DND-41 (cell line): ENCODE measurements around the gene CHI3L2.
A peak's percentile ranks its signal among the peaks of the same experiment; 100 is the strongest.

Source experiments
- ATAC-seq: fragments of 200-7000 bp; cut with Tn5 transposase; 3 replicates; pipeline ENCODE4 v1.9.1; 2021; ENCODE audit warnings: low read depth; ENCODE audit not compliant: insufficient read depth
- DNase-seq: peaks from one replicate; pipeline ENCODE4 v3.0.0-alpha.2; 2020
- H2AFZ ChIP-seq: 2 replicates; pipeline ENCODE4 v1.6.0; 2012; ENCODE audit warnings: low read depth, low read length
- H3K27ac ChIP-seq: 2 replicates; pipeline ENCODE4 v1.5.1; 2012; ENCODE audit warnings: low read length, inconsistent platforms
- H3K27me3 ChIP-seq: fragments of 200-600 bp; sonication (generic); 2 replicates; pipeline ENCODE4 v1.6.0; 2012; ENCODE audit warnings: low read length, mild to moderate bottlenecking, inconsistent platforms; ENCODE audit not compliant: insufficient read depth, poor library complexity
- H3K36me3 ChIP-seq: 2 replicates; pipeline ENCODE4 v1.5.1; 2012; ENCODE audit warnings: low read length, inconsistent platforms; ENCODE audit not compliant: insufficient read depth
- H3K4me1 ChIP-seq: 2 replicates; pipeline ENCODE4 v1.5.1; 2012; ENCODE audit warnings: mild to moderate bottlenecking, low read length; ENCODE audit not compliant: insufficient read depth
- H3K4me2 ChIP-seq: 2 replicates; pipeline ENCODE4 v1.6.0; 2012; ENCODE audit warnings: mild to moderate bottlenecking, moderate library complexity, low read length, inconsistent platforms; ENCODE audit not compliant: insufficient read depth
- H3K4me3 ChIP-seq, 2 experiments: fragments of 200-600 bp in 1 of 2; shearing (Covaris generic) in 1 of 2; 2 replicates each; pipeline ENCODE4 v1.5.1; 2012 to 2016; ENCODE audit warnings: inconsistent platforms in 2 of 2, low read length in 2 of 2, mild to moderate bottlenecking in 2 of 2, low read depth in 1 of 2, moderate library complexity in 1 of 2
- H3K79me2 ChIP-seq: 2 replicates; pipeline ENCODE4 v1.6.0; 2012; ENCODE audit warnings: low read length, inconsistent platforms; ENCODE audit not compliant: insufficient read depth
- H3K9ac ChIP-seq: 2 replicates; pipeline ENCODE4 v1.6.0; 2012; ENCODE audit warnings: low read depth, mild to moderate bottlenecking, inconsistent platforms, low read length, moderate library complexity
- H3K9me3 ChIP-seq: 2 replicates; pipeline ENCODE4 v1.5.1; 2012; ENCODE audit warnings: low read length, moderate library complexity, mild to moderate bottlenecking, inconsistent platforms; ENCODE audit not compliant: insufficient read depth, severe bottlenecking
- H4K20me1 ChIP-seq: 2 replicates; pipeline ENCODE4 v1.6.0; 2012; ENCODE audit warnings: low read length; ENCODE audit not compliant: insufficient read depth
- EZH2 ChIP-seq: IDR thresholded peaks from 3 replicates; pipeline ENCODE4 v1.6.1; 2012; ENCODE audit warnings: borderline replicate concordance, low read depth, mild to moderate bottlenecking, moderate library complexity, low read length, inconsistent platforms; ENCODE audit not compliant: severe bottlenecking
- TF ChIP-seq, protein P1 (sequence below): IDR thresholded peaks from 2 replicates; pipeline ENCODE4 v1.5.1; 2012; ENCODE audit warnings: borderline replicate concordance, low read length, moderate library complexity, mild to moderate bottlenecking; ENCODE audit not compliant: poor library complexity, severe bottlenecking; ENCODE audit errors: extremely low read depth

CHI3L2 gene

DNA sequence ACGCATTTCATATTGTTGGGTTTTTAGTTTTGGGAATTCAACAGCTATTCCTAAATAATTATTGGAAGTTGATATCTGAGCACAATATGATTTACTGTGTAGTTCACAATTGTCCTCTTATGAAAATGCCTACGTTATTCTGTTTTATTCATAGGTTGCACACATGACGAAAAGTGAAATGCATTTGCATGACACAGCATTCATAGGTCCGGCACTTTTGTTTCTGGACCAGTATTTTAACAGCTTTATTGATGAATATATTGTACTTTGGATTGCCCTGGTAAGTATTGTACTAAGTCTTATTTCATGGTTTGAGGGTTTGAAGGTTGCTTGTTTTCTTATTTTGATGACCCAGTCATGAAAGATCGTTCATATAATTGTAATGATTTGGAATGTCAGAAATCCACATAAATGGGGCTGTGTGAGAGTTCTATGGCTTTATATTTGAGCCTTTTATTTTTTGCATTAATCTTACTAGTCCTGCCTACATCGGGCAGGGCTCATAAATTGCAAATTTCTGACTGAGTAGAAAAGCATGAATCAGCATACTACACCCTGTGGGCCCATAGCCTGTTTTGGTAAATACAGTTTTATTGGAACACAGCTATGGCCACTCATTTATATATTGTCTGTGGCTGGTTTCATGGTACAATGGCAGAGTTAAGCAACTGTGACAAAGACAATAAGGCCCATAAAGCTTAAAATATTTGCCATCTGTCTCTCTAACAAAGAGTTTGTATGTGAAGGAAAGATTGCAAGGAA is 44.0 kb upstream of the CHI3L2 start:
- no peaks in the 10 kb centered on the region for H3K27me3 ChIP-seq
- TF ChIP-seq EZH2 = no peak
- TF ChIP-seq, protein P1, sequence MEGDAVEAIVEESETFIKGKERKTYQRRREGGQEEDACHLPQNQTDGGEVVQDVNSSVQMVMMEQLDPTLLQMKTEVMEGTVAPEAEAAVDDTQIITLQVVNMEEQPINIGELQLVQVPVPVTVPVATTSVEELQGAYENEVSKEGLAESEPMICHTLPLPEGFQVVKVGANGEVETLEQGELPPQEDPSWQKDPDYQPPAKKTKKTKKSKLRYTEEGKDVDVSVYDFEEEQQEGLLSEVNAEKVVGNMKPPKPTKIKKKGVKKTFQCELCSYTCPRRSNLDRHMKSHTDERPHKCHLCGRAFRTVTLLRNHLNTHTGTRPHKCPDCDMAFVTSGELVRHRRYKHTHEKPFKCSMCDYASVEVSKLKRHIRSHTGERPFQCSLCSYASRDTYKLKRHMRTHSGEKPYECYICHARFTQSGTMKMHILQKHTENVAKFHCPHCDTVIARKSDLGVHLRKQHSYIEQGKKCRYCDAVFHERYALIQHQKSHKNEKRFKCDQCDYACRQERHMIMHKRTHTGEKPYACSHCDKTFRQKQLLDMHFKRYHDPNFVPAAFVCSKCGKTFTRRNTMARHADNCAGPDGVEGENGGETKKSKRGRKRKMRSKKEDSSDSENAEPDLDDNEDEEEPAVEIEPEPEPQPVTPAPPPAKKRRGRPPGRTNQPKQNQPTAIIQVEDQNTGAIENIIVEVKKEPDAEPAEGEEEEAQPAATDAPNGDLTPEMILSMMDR = no peak
- H3K4me1 ChIP-seq = no peaks in the 10 kb centered on the region
- no peaks in the 10 kb centered on the region for H3K9me3 ChIP-seq
- ATAC-seq (peak; percentile 23; the same call in 1 of the 3 replicates), DNase-seq (no peak)
- H3K27ac ChIP-seq = no peak overlapping the region
- no peak overlapping the region for H3K4me2 ChIP-seq
- peaks cover 83% of the 10 kb centered on the region for H3K36me3 ChIP-seq
- H3K9ac ChIP-seq = no peak overlapping the region
- H4K20me1 ChIP-seq = no peaks in the 10 kb centered on the region
- H2AFZ ChIP-seq = no peak overlapping the region
- H3K4me3 ChIP-seq = no peak overlapping the region
- no peaks in the 10 kb centered on the region for H3K79me2 ChIP-seq

DNA sequence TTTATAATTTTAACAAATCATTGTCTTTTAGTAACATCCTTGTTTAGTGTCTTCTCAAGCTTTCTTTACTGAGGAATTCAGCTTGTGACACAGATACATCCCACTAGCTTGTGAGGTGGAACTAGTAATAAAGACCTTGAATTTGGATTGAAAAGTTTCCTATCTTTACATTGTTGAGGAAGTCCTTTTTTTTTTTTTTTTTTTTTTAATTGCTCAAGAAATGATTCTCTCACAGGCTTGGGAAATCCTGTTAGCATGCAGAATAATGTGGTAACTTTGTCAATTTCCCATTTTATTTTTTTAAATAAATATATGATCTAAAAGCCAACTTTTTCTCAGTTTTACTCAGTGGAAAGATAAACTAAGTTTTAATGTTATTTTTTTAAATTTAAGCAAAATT is 42.9 kb upstream of the CHI3L2 start:
- TF ChIP-seq, protein P1 = no peak
- no peak for TF ChIP-seq EZH2
- no peak for DNase-seq
- Histone ChIP-seq H4K20me1 (no peaks in the 10 kb centered on the region), H3K4me1 (no peaks in the 10 kb centered on the region), H3K79me2 (0 out of 2 replicates have a peak, but pooled peaks cover 3% of the 10 kb centered on the region), H3K9ac (no peak overlapping the region), H2AFZ (no peak overlapping the region), H3K36me3 (peaks cover 85% of the 10 kb centered on the region), H3K9me3 (no peaks in the 10 kb centered on the region), H3K27me3 (no peaks in the 10 kb centered on the region), H3K4me3 (no peak overlapping the region), H3K4me2 (no peak overlapping the region), H3K27ac (no peak overlapping the region)
- no peak for ATAC-seq

DNA sequence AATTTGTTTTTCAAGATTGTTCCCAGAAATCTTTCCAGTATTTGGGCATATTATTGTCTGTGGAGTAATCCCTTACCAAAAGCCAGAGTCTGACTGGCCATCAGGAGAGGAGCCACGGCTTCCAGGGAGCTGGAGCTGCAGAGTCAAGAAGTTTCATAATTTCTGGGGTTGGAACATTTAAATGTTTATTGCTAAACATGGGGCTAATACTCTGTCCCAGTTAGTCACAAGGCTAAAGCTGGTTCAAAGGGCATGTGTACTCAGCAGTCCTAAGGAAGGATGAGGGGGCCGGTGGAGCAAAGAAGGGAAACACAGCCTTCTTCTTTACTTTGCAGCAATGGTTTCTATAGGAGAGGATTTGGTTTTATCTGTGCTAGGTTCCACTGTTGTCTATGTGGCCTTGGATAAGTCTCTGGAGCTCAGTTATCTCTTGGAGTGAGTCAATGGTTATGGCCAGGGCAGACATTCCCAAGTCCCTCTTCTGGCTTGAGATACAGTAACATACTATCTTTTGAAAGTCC is 36.5 kb upstream of the CHI3L2 start:
- Histone ChIP-seq H2AFZ (no peak overlapping the region), H3K36me3 (peaks cover 100% of the 10 kb centered on the region), H3K9ac (no peak overlapping the region), H3K79me2 (peaks cover 54% of the 10 kb centered on the region), H3K4me2 (no peak overlapping the region), H3K9me3 (no peaks in the 10 kb centered on the region), H3K4me3 (no peak overlapping the region), H4K20me1 (peaks cover 25% of the 10 kb centered on the region), H3K27ac (peak overlapping the region; percentile 44), H3K27me3 (no peaks in the 10 kb centered on the region), H3K4me1 (peaks cover 44% of the 10 kb centered on the region)
- ATAC-seq (no peak), DNase-seq (no peak)
- TF ChIP-seq, protein P1 = no peak
- TF ChIP-seq EZH2 = no peak
